Smooth muscle cell (in vitro differentiated cells): Measurements from ENCODE around the gene RAET1G. TPM values are rescaled to one million over a fixed set of nuclear protein-coding genes. Genes with fewer than 3 reads are reported as not detected.

Experiments
- DNase-seq: peaks from one replicate; lab custom pipeline; 2025; ENCODE audit not compliant: unreplicated experiment; lab: John Stamatoyannopoulos, UW
- H2AFZ ChIP-seq: fragments of 200-600 bp; sonication (generic); 2 replicates; pipeline ENCODE4 v1.6.0; 2016; ENCODE audit warnings: antibody characterized with exemption, low read depth, mild to moderate bottlenecking
- H3F3A ChIP-seq: fragments of 200-600 bp; sonication (generic); 2 replicates; pipeline ENCODE4 v1.6.0; 2017; ENCODE audit warnings: antibody characterized with exemption, low read depth
- H3K27ac ChIP-seq: fragments of 200-600 bp; sonication (generic); 2 replicates; pipeline ENCODE4 v1.5.1; 2016; ENCODE audit warnings: low read depth, mild to moderate bottlenecking
- H3K27me3 ChIP-seq: fragments of 200-600 bp; sonication (generic); 2 replicates; pipeline ENCODE4 v1.6.1; 2016; ENCODE audit warnings: low read depth, mild to moderate bottlenecking
- H3K36me3 ChIP-seq: fragments of 200-600 bp; sonication (generic); 2 replicates; pipeline ENCODE4 v1.5.1; 2016; ENCODE audit warnings: low read depth
- H3K4me1 ChIP-seq: fragments of 200-600 bp; sonication (generic); 2 replicates; pipeline ENCODE4 v1.5.1; 2016; ENCODE audit warnings: low read depth
- H3K4me2 ChIP-seq: fragments of 200-600 bp; sonication (generic); 2 replicates; pipeline ENCODE4 v1.6.0; 2016; ENCODE audit warnings: mild to moderate bottlenecking
- H3K4me3 ChIP-seq: fragments of 200-600 bp; sonication (generic); 2 replicates; pipeline ENCODE4 v1.5.1; 2016; ENCODE audit warnings: mild to moderate bottlenecking
- H3K79me2 ChIP-seq: fragments of 200-600 bp; sonication (generic); 2 replicates; pipeline ENCODE4 v1.6.0; 2016; ENCODE audit warnings: low read depth, mild to moderate bottlenecking
- H3K9ac ChIP-seq: fragments of 200-600 bp; sonication (generic); 2 replicates; pipeline ENCODE4 v1.6.0; 2016; ENCODE audit warnings: low read depth
- H3K9me3 ChIP-seq: fragments of 200-600 bp; sonication (generic); replicated peaks from 2 replicates; pipeline ENCODE4 v1.5.1; 2016; ENCODE audit warnings: low read depth
- H4K20me1 ChIP-seq: fragments of 200-600 bp; sonication (generic); 2 replicates; pipeline ENCODE4 v1.6.0; 2016; ENCODE audit warnings: low read depth
- CTCF ChIP-seq: fragments of 200-600 bp; sonication (generic); IDR thresholded peaks from 2 replicates; pipeline ENCODE4 v1.5.1; 2017; ENCODE audit warnings: borderline replicate concordance, mild to moderate bottlenecking, antibody characterized with exemption; ENCODE audit not compliant: insufficient read depth, poor library complexity, severe bottlenecking
- WGBS: methylation state at CpG from one replicate; pipeline ENCODE4 v1.1.7; 2016; ENCODE audit warnings: low lambda C conversion rate; 5-methylcytosine and 5-hydroxymethylcytosine counted together
- polyA plus RNA-seq: library from polyadenylated mRNA; unstranded; fragments of >200 nt; fragmentation: Nextera tagmentation; extraction: Ambion mirVana; gene quantifications from 2 replicates; pipeline ENCODE4 v1.2.1, GENCODE V29; 2016
- total RNA-seq: library from RNA; depleted of rRNA; stranded (reverse); fragments of >200 nt; gene quantifications from 2 replicates; pipeline ENCODE4 v1.2.3, GENCODE V29; 2014

RAET1G gene
- total and polyA plus RNA-seq, 2 experiments from 2014 or later: 1.7 to 2.4 TPM

GRCh38 chr6:149904661-149905370, 18.1 kb downstream of the RAET1G start:
- Histone ChIP-seq H2AFZ (no peak overlapping the region), H3F3A (no peaks in the 10 kb centered on the region), H3K4me3 (no peak overlapping the region), H4K20me1 (no peaks in the 10 kb centered on the region), H3K4me1 (no peaks in the 10 kb centered on the region), H3K27ac (no peak overlapping the region), H3K27me3 (peaks cover 10% of the 10 kb centered on the region), H3K36me3 (no peaks in the 10 kb centered on the region), H3K9ac (no peak overlapping the region), H3K79me2 (no peaks in the 10 kb centered on the region), H3K4me2 (no peak overlapping the region), H3K9me3 (no peaks in the 10 kb centered on the region)
- WGBS: 91% methylated on average over 13 of the region's 13 CpGs
- TF ChIP-seq CTCF: no peak
- DNase-seq: no peak

- Histone ChIP-seq H3K9me3 (no peaks in the 10 kb centered on the region), H3K9ac (no peak overlapping the region), H3K27me3 (peaks cover 11% of the 10 kb centered on the region), H3K79me2 (no peaks in the 10 kb centered on the region), H3K4me3 (no peak overlapping the region), H4K20me1 (no peaks in the 10 kb centered on the region), H3K36me3 (no peaks in the 10 kb centered on the region), H3K4me2 (no peak overlapping the region), H3K27ac (no peak overlapping the region), H3K4me1 (no peaks in the 10 kb centered on the region), H2AFZ (no peak overlapping the region), H3F3A (no peaks in the 10 kb centered on the region)
- no peak for TF ChIP-seq CTCF
- DNase-seq: no peak
- WGBS: 78% methylated on average over 5 of the region's 5 CpGs
Observed at GRCh38 chr6:149903938-149904611, 18.8 kb downstream of the RAET1G start.

GRCh38 chr6:149901444-149902140, 21.3 kb downstream of the RAET1G start:
- H2AFZ ChIP-seq: no peak overlapping the region
- H3K9ac ChIP-seq: no peak overlapping the region
- H3K4me2 ChIP-seq: no peak overlapping the region

More at GRCh38 chr6:149901444-149902140, 21.3 kb downstream of the RAET1G start:
- DNase-seq: no peak
- Histone ChIP-seq H3K27ac (no peak overlapping the region), H3F3A (no peaks in the 10 kb centered on the region), H3K79me2 (no peaks in the 10 kb centered on the region), H4K20me1 (no peaks in the 10 kb centered on the region), H3K4me1 (no peaks in the 10 kb centered on the region), H3K27me3 (peaks cover 11% of the 10 kb centered on the region), H3K4me3 (no peak overlapping the region), H3K36me3 (no peaks in the 10 kb centered on the region), H3K9me3 (no peaks in the 10 kb centered on the region)
- TF ChIP-seq CTCF: no peak
- WGBS: 85% methylated on average over 6 of the region's 6 CpGs
